HFFc6 (cell line): Measurements from ENCODE around the gene ZNF57. TPM values are rescaled to one million over a fixed set of nuclear protein-coding genes. Genes with fewer than 3 reads are reported as not detected.
"Not testable (repeated sequence)": the region's sequence is repeated elsewhere in the genome, so short reads cannot be mapped to it uniquely, and the experiment has no call there.

Experiments used
- DNase-seq: peaks from one replicate; pipeline ENCODE4 v3.0.0-alpha.2; 2018
- H3K27ac Mint-ChIP-seq: 2 replicates; pipeline ENCODE4 v1.8.0; 2020; ENCODE audit warnings: mild to moderate bottlenecking, mixed read lengths
- H3K27me3 Mint-ChIP-seq: 2 replicates; pipeline ENCODE4 v1.8.0; 2021; ENCODE audit warnings: mild to moderate bottlenecking, moderate library complexity, mixed read lengths; ENCODE audit not compliant: insufficient read depth
- H3K36me3 Mint-ChIP-seq: 2 replicates; pipeline ENCODE4 v1.8.0; 2021; ENCODE audit warnings: low read depth, mixed read lengths
- H3K4me1 Mint-ChIP-seq: 2 replicates; pipeline ENCODE4 v1.8.0; 2020; ENCODE audit warnings: low read depth, mixed read lengths
- H3K4me3 Mint-ChIP-seq: 2 replicates; pipeline ENCODE4 v1.8.0; 2020; ENCODE audit warnings: mild to moderate bottlenecking, moderate library complexity, mixed read lengths
- H3K9me3 Mint-ChIP-seq: 2 replicates; pipeline ENCODE4 v1.8.0; 2020; ENCODE audit warnings: mild to moderate bottlenecking, mixed read lengths
- total RNA-seq, 6 experiments: library from RNA; stranded (reverse); fragmentation: NEBNext Ultra II Directional; extraction: Animal tissue kit (Norgen Biotek cat#: 25700); gene quantifications; 2 replicates in 1 of 6; 3 replicates in 5 of 6; pipeline ENCODE4 v1.2.3, GENCODE V29; 2021
- TF ChIP-seq, protein P1 (sequence below): fragments of 200-600 bp; sonication (generic); IDR thresholded peaks from 2 replicates; pipeline ENCODE4 v1.5.0; 2021; ENCODE audit warnings: antibody characterized with exemption, mild to moderate bottlenecking

The ZNF57 gene
- total RNA-seq, 6 experiments from 2014 or later = 1.7 to 2.4 (median 1.8) TPM

DNA sequence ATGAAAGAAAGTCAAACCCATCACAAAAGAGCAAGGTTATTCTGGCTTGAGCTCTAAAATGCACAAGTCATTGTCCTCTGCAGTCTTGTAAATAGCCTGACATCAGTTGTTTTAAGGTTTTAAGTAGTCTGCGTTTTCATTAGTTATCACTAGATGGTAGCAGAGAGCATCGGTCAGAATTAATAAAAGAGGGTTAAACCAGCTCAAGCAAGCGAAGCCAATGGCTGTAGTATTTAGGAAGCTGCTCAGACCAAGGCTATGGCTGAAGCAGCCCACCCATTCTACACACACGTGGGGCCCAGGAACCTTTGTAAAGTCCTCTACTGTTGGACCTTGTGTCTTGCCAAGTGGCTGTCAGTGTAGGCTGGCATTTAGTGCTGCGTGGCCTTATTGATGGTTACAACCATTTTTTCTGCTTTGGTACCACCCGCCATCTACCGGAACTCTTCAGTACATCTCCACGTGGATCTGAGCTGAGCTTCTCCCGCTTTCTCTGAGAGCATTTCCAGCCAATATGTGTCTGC, 13.3 kb upstream of the ZNF57 start:
- H3K36me3 Mint-ChIP-seq = no peaks in the 10 kb centered on the region
- TF ChIP-seq, protein P1, sequence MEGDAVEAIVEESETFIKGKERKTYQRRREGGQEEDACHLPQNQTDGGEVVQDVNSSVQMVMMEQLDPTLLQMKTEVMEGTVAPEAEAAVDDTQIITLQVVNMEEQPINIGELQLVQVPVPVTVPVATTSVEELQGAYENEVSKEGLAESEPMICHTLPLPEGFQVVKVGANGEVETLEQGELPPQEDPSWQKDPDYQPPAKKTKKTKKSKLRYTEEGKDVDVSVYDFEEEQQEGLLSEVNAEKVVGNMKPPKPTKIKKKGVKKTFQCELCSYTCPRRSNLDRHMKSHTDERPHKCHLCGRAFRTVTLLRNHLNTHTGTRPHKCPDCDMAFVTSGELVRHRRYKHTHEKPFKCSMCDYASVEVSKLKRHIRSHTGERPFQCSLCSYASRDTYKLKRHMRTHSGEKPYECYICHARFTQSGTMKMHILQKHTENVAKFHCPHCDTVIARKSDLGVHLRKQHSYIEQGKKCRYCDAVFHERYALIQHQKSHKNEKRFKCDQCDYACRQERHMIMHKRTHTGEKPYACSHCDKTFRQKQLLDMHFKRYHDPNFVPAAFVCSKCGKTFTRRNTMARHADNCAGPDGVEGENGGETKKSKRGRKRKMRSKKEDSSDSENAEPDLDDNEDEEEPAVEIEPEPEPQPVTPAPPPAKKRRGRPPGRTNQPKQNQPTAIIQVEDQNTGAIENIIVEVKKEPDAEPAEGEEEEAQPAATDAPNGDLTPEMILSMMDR = peak; percentile 80
- peaks cover 4% of the 10 kb centered on the region; the same call in 1 of the 2 replicates for H3K9me3 Mint-ChIP-seq
- peaks cover 3% of the 10 kb centered on the region for H3K27me3 Mint-ChIP-seq
- no peak overlapping the region for H3K27ac Mint-ChIP-seq
- peak; percentile 55 for DNase-seq
- H3K4me1 Mint-ChIP-seq = peaks cover 16% of the 10 kb centered on the region
- peak overlapping the region; percentile 6; the same call in 1 of the 2 replicates for H3K4me3 Mint-ChIP-seq

GRCh38 chr19:2888731-2889224, 11.9 kb upstream of the ZNF57 start:
- no peak for DNase-seq
- H3K9me3 Mint-ChIP-seq = no peaks in the 10 kb centered on the region; the same call in 1 of the 2 replicates
- TF ChIP-seq, protein P1 = no peak
- peaks cover 16% of the 10 kb centered on the region for H3K4me1 Mint-ChIP-seq
- H3K27ac Mint-ChIP-seq = no peak overlapping the region
- H3K27me3 Mint-ChIP-seq = peaks cover 8% of the 10 kb centered on the region
- no peaks in the 10 kb centered on the region for H3K36me3 Mint-ChIP-seq
- H3K4me3 Mint-ChIP-seq = no peak overlapping the region

DNA sequence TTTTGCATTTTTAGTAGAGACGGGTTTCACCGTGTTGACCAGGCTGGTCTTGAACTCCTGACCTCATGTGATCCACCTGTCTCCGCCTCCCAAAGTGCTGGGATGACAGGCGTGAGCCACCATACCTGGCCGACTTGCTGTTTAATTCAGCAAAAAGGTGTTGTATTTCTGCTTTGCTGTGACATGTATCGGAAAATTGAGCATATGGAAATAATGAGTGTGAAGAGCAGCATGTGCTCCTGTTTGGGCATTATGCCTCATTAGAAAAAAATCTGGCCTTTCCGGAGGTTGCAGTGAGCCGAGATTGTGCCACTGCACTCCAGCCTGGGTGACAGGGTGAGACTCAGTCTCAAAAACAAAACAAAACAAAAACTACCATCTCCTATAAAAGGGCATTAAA, 10.2 kb upstream of the ZNF57 start:
- not testable (repeated sequence) for DNase-seq, H3K27me3 Mint-ChIP-seq, H3K4me3 Mint-ChIP-seq, H3K9me3 Mint-ChIP-seq, H3K36me3 Mint-ChIP-seq, H3K27ac Mint-ChIP-seq
- H3K4me1 Mint-ChIP-seq = peaks cover 16% of the 10 kb centered on the region

- peaks cover 31% of the 10 kb centered on the region for H3K9me3 Mint-ChIP-seq
- peaks cover 20% of the 10 kb centered on the region for H3K36me3 Mint-ChIP-seq
- no peak for DNase-seq
- peaks cover 8% of the 10 kb centered on the region for H3K27me3 Mint-ChIP-seq
- H3K4me1 Mint-ChIP-seq = peaks cover 4% of the 10 kb centered on the region
- TF ChIP-seq, protein P1 = no peak
- H3K4me3 Mint-ChIP-seq = no peak overlapping the region
- no peak overlapping the region for H3K27ac Mint-ChIP-seq
Measured at GRCh38 chr19:2896694-2897093, 4.0 kb upstream of the ZNF57 start.

DNA sequence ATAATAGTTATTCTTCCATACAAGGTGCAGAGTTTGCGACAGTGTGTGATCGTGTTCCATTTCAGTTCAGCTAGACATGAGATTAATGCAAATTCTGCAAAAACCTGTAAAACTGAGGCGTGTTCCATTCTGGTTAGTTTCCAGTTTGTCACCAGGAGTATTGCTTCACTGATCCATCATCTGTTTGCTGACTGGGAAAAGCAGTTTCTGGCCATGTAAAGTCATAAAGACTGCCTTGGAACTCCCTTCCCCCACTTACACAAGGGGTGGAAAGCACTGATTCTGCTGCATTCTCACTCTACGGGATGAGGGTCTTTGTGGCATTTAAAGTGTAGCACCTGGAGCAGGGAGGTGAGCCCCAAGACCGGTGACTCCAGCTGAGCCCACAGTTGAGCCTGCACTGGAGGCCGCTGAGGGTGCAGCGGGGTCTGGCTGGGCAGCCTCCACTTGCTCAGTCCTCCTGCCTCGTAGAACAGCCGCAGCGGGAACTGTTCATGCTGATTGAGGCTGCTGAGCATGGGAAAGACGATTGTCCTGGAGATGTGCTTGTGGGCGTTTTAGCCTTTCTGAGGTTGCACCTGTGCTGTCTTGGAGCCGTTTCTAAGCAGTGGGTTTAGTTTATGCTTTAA, 2.0 kb downstream of the ZNF57 start:
- no peak for DNase-seq
- no peak overlapping the region for H3K27ac Mint-ChIP-seq
- H3K4me1 Mint-ChIP-seq = peaks cover 10% of the 10 kb centered on the region
- H3K9me3 Mint-ChIP-seq = peaks cover 10% of the 10 kb centered on the region
- H3K36me3 Mint-ChIP-seq = peaks cover 7% of the 10 kb centered on the region
- TF ChIP-seq, protein P1 = no peak
- no peaks in the 10 kb centered on the region for H3K27me3 Mint-ChIP-seq
- no peak overlapping the region for H3K4me3 Mint-ChIP-seq

GRCh38 chr19:2903326-2903725, 2.6 kb downstream of the ZNF57 start:
- H3K9me3 Mint-ChIP-seq, H3K36me3 Mint-ChIP-seq: not testable (repeated sequence)

More at GRCh38 chr19:2903326-2903725, 2.6 kb downstream of the ZNF57 start:
- not testable (repeated sequence) for H3K4me1 Mint-ChIP-seq, H3K4me3 Mint-ChIP-seq, H3K27me3 Mint-ChIP-seq, DNase-seq, H3K27ac Mint-ChIP-seq
